ENCODE measurements around the gene OR51B2. TPM values are rescaled to one million over a fixed set of nuclear protein-coding genes. Genes with fewer than 3 reads are reported as not detected.

OR51B2 gene
- total and polyA plus RNA-seq, 9 donors: 0.09 TPM; not detected in 8

GRCh38 chr11:5283882-5284281 lies 40.2 kb downstream of the OR51B2 start:
- no peak for DNase-seq
- WGBS (ENCODE audit: insufficient coverage): no CpG with 5 or more reads among the region's 1 CpG
- H3K9me3 ChIP-seq (replicated peaks; ENCODE audit: control insufficient read depth, low read depth, low read length): no peaks in the 10 kb centered on the region

GRCh38 chr11:5283086-5283485 lies 41.0 kb downstream of the OR51B2 start:
- WGBS (ENCODE audit: insufficient coverage): no CpG with 5 or more reads among the region's 3 CpGs
- H3K27me3 ChIP-seq (ENCODE audit: control insufficient read depth, insufficient read depth, low read length): no peaks in the 10 kb centered on the region
- no peak for DNase-seq
- H3K4me1 ChIP-seq (ENCODE audit: control insufficient read depth, insufficient read depth, low read length): no peaks in the 10 kb centered on the region
- no peak overlapping the region for H3K27ac ChIP-seq (ENCODE audit: low read length)
- H3K9me3 ChIP-seq (replicated peaks; ENCODE audit: control insufficient read depth, low read depth, low read length): no peaks in the 10 kb centered on the region
- H3K36me3 ChIP-seq (ENCODE audit: control insufficient read depth, insufficient read depth, low read length): no peaks in the 10 kb centered on the region
- no peak overlapping the region for H3K4me3 ChIP-seq (ENCODE audit: low read length)

More at GRCh38 chr11:5283882-5284281, 40.2 kb downstream of the OR51B2 start:
- Histone ChIP-seq H3K4me3 (ENCODE audit: low read length) (no peak overlapping the region), H3K27ac (ENCODE audit: low read length) (no peak overlapping the region), H3K4me1 (ENCODE audit: control insufficient read depth, insufficient read depth, low read length) (no peaks in the 10 kb centered on the region), H3K36me3 (ENCODE audit: control insufficient read depth, insufficient read depth, low read length) (no peaks in the 10 kb centered on the region), H3K27me3 (ENCODE audit: control insufficient read depth, insufficient read depth, low read length) (no peaks in the 10 kb centered on the region)

- Histone ChIP-seq H3K27me3 (ENCODE audit: control insufficient read depth, insufficient read depth, low read length) (no peaks in the 10 kb centered on the region), H3K27ac (ENCODE audit: low read length) (no peak overlapping the region), H3K4me1 (ENCODE audit: control insufficient read depth, insufficient read depth, low read length) (no peaks in the 10 kb centered on the region), H3K36me3 (ENCODE audit: control insufficient read depth, insufficient read depth, low read length) (no peaks in the 10 kb centered on the region), H3K4me3 (ENCODE audit: low read length) (no peak overlapping the region), H3K9me3 (replicated peaks; ENCODE audit: control insufficient read depth, low read depth, low read length) (no peaks in the 10 kb centered on the region)
- WGBS (ENCODE audit: insufficient coverage): no CpG with 5 or more reads among the region's 2 CpGs
- DNase-seq: no peak
Measured at GRCh38 chr11:5282628-5283027, 41.5 kb downstream of the OR51B2 start.

GRCh38 chr11:5281596-5281995 lies 42.5 kb downstream of the OR51B2 start:
- no peaks in the 10 kb centered on the region for H3K4me1 ChIP-seq (ENCODE audit: control insufficient read depth, insufficient read depth, low read length)

GRCh38 chr11:5280582-5281102 lies 43.5 kb downstream of the OR51B2 start:
- WGBS (ENCODE audit: insufficient coverage): 61% methylated on average over 2 of the region's 3 CpGs

More at GRCh38 chr11:5281596-5281995, 42.5 kb downstream of the OR51B2 start:
- H3K4me3 ChIP-seq (ENCODE audit: low read length): no peak overlapping the region
- no peaks in the 10 kb centered on the region for H3K36me3 ChIP-seq (ENCODE audit: control insufficient read depth, insufficient read depth, low read length)
- no peaks in the 10 kb centered on the region for H3K27me3 ChIP-seq (ENCODE audit: control insufficient read depth, insufficient read depth, low read length)
- no peak overlapping the region for H3K27ac ChIP-seq (ENCODE audit: low read length)
- no peaks in the 10 kb centered on the region for H3K9me3 ChIP-seq (replicated peaks; ENCODE audit: control insufficient read depth, low read depth, low read length)
- DNase-seq: no peak

GRCh38 chr11:5279471-5280090 lies 44.5 kb downstream of the OR51B2 start:
- H3K4me1 ChIP-seq (ENCODE audit: control insufficient read depth, insufficient read depth, low read length): no peaks in the 10 kb centered on the region
- 71% methylated on average over 2 of the region's 4 CpGs for WGBS (ENCODE audit: insufficient coverage)
- H3K9me3 ChIP-seq (replicated peaks; ENCODE audit: control insufficient read depth, low read depth, low read length): no peaks in the 10 kb centered on the region
- no peak overlapping the region for H3K27ac ChIP-seq (ENCODE audit: low read length)
- no peaks in the 10 kb centered on the region for H3K27me3 ChIP-seq (ENCODE audit: control insufficient read depth, insufficient read depth, low read length)
- no peaks in the 10 kb centered on the region for H3K36me3 ChIP-seq (ENCODE audit: control insufficient read depth, insufficient read depth, low read length)
- no peak for DNase-seq
- H3K4me3 ChIP-seq (ENCODE audit: low read length): no peak overlapping the region

More at GRCh38 chr11:5280582-5281102, 43.5 kb downstream of the OR51B2 start:
- peak; percentile 47 for DNase-seq
- H3K9me3 ChIP-seq (replicated peaks; ENCODE audit: control insufficient read depth, low read depth, low read length): no peaks in the 10 kb centered on the region
- no peaks in the 10 kb centered on the region for H3K27me3 ChIP-seq (ENCODE audit: control insufficient read depth, insufficient read depth, low read length)
- H3K36me3 ChIP-seq (ENCODE audit: control insufficient read depth, insufficient read depth, low read length): no peaks in the 10 kb centered on the region
- no peaks in the 10 kb centered on the region for H3K4me1 ChIP-seq (ENCODE audit: control insufficient read depth, insufficient read depth, low read length)
- H3K4me3 ChIP-seq (ENCODE audit: low read length): no peak overlapping the region
- H3K27ac ChIP-seq (ENCODE audit: low read length): no peak overlapping the region

GRCh38 chr11:5277807-5278382 lies 46.2 kb downstream of the OR51B2 start:
- DNase-seq: no peak
- no peaks in the 10 kb centered on the region for H3K9me3 ChIP-seq (replicated peaks; ENCODE audit: control insufficient read depth, low read depth, low read length)
- H3K4me1 ChIP-seq (ENCODE audit: control insufficient read depth, insufficient read depth, low read length): no peaks in the 10 kb centered on the region
- no peaks in the 10 kb centered on the region for H3K36me3 ChIP-seq (ENCODE audit: control insufficient read depth, insufficient read depth, low read length)
- H3K4me3 ChIP-seq (ENCODE audit: low read length): no peak overlapping the region
- no peak overlapping the region for H3K27ac ChIP-seq (ENCODE audit: low read length)
- WGBS (ENCODE audit: insufficient coverage): 88% methylated on average over 1 of the region's 1 CpG
- H3K27me3 ChIP-seq (ENCODE audit: control insufficient read depth, insufficient read depth, low read length): no peaks in the 10 kb centered on the region

GRCh38 chr11:5276697-5277096 lies 47.4 kb downstream of the OR51B2 start:
- Histone ChIP-seq H3K36me3 (ENCODE audit: control insufficient read depth, insufficient read depth, low read length) (no peaks in the 10 kb centered on the region), H3K4me1 (ENCODE audit: control insufficient read depth, insufficient read depth, low read length) (no peaks in the 10 kb centered on the region), H3K27ac (ENCODE audit: low read length) (no peak overlapping the region), H3K27me3 (ENCODE audit: control insufficient read depth, insufficient read depth, low read length) (no peaks in the 10 kb centered on the region), H3K4me3 (ENCODE audit: low read length) (no peak overlapping the region), H3K9me3 (replicated peaks; ENCODE audit: control insufficient read depth, low read depth, low read length) (no peaks in the 10 kb centered on the region)
- WGBS (ENCODE audit: insufficient coverage): 50% methylated on average over 1 of the region's 2 CpGs
- DNase-seq: no peak

GRCh38 chr11:5275369-5276110 lies 48.6 kb downstream of the OR51B2 start:
- no peak for DNase-seq
- WGBS (ENCODE audit: insufficient coverage): 87% methylated on average over 3 of the region's 6 CpGs

GRCh38 chr11:5274395-5274794 lies 49.7 kb downstream of the OR51B2 start:
- Histone ChIP-seq H3K9me3 (replicated peaks; ENCODE audit: control insufficient read depth, low read depth, low read length) (no peaks in the 10 kb centered on the region), H3K4me3 (ENCODE audit: low read length) (no peak overlapping the region), H3K27ac (ENCODE audit: low read length) (no peak overlapping the region), H3K27me3 (ENCODE audit: control insufficient read depth, insufficient read depth, low read length) (no peaks in the 10 kb centered on the region), H3K36me3 (ENCODE audit: control insufficient read depth, insufficient read depth, low read length) (no peaks in the 10 kb centered on the region), H3K4me1 (ENCODE audit: control insufficient read depth, insufficient read depth, low read length) (no peaks in the 10 kb centered on the region)
- WGBS (ENCODE audit: insufficient coverage): 48% methylated on average over 3 of the region's 5 CpGs
- no peak for DNase-seq

More at GRCh38 chr11:5275369-5276110, 48.6 kb downstream of the OR51B2 start:
- no peaks in the 10 kb centered on the region for H3K36me3 ChIP-seq (ENCODE audit: control insufficient read depth, insufficient read depth, low read length)
- no peaks in the 10 kb centered on the region for H3K27me3 ChIP-seq (ENCODE audit: control insufficient read depth, insufficient read depth, low read length)
- no peak overlapping the region for H3K27ac ChIP-seq (ENCODE audit: low read length)
- no peak overlapping the region for H3K4me3 ChIP-seq (ENCODE audit: low read length)
- no peaks in the 10 kb centered on the region for H3K4me1 ChIP-seq (ENCODE audit: control insufficient read depth, insufficient read depth, low read length)
- H3K9me3 ChIP-seq (replicated peaks; ENCODE audit: control insufficient read depth, low read depth, low read length): no peaks in the 10 kb centered on the region
